DMS53 (cell line): Measurements from ENCODE around the gene UFSP1.
A peak's percentile ranks its signal among the peaks of the same experiment; 100 is the strongest.

Experiments
- DNase-seq: peaks from one replicate; lab custom pipeline; 2025; lab: John Stamatoyannopoulos, UW

The UFSP1 gene

GRCh38 chr7:100895956-100896731 lies 6.6 kb upstream of the UFSP1 start:
- DNase-seq = peak; percentile 55

GRCh38 chr7:100895701-100895955 lies 6.1 kb upstream of the UFSP1 start, which contains the start of gene ACHE:
ACHE (minus strand) TSS chr7:100895888; CDS start chr7:100894232, 1,656 bp downstream.
- DNase-seq = no peak

- DNase-seq = peak; percentile 41
These were observed 5.6 kb upstream of the UFSP1 start for GRCh38 chr7:100894860-100895700.

- no peak for DNase-seq
These were observed 4.6 kb upstream of the UFSP1 start for GRCh38 chr7:100893910-100894721.

GRCh38 chr7:100893318-100893895 lies 3.9 kb upstream of the UFSP1 start:
- DNase-seq = no peak

GRCh38 chr7:100892364-100893317 lies 3.1 kb upstream of the UFSP1 start:
- DNase-seq = no peak

- DNase-seq = peak; percentile 74
These were observed 2.2 kb upstream of the UFSP1 start for GRCh38 chr7:100891568-100892247.

GRCh38 chr7:100890653-100891567 lies 1.4 kb upstream of the UFSP1 start:
- DNase-seq = no peak

- DNase-seq = peak; percentile 50
These were observed 1.1 kb downstream of the UFSP1 start for GRCh38 chr7:100888291-100888987.

GRCh38 chr7:100887516-100888290 lies 1.8 kb downstream of the UFSP1 start:
- DNase-seq = no peak

GRCh38 chr7:100886936-100887515 lies 2.5 kb downstream of the UFSP1 start:
- DNase-seq = no peak

GRCh38 chr7:100886142-100886935 lies 3.2 kb downstream of the UFSP1 start:
- no peak for DNase-seq

GRCh38 chr7:100885440-100886141 lies 3.9 kb downstream of the UFSP1 start:
- DNase-seq = no peak

GRCh38 chr7:100884736-100885439 lies 4.6 kb downstream of the UFSP1 start:
- DNase-seq = no peak

GRCh38 chr7:100882785-100883526 lies 6.6 kb downstream of the UFSP1 start:
- no peak for DNase-seq
